ENCODE results near the gene RMDN2.
A peak's percentile ranks its signal among the peaks of the same experiment; 100 is the strongest.

Gene RMDN2

GRCh38 chr2:37925063-37925897 is at the start of gene RMDN2:
Gene RMDN2, plus strand, starts transcription at chr2:37925287. Its CDS starts 3,991 bp downstream, at chr2:37929278.
- in situ Hi-C loops (cut with HindIII; ENCODE audit: low pct_unique_long_range_greater_than_20kb, low sequenced_read_pairs): no loop called here
- DNase-seq (ENCODE audit: low read depth in 1 of 2, low spot score in 1 of 2): peak; percentile 55 to 92

GRCh38 chr2:37875403-37875906 is 49.6 kb upstream of the RMDN2 start:
- no peak for DNase-seq (ENCODE audit: low read depth in 1 of 2, low spot score in 1 of 2)
- in situ Hi-C loops (cut with HindIII; ENCODE audit: low pct_unique_long_range_greater_than_20kb, low sequenced_read_pairs): no loop called here
- no peak for TF ChIP-seq JUND (IDR thresholded peaks at IDR 0.05; ENCODE audit: low read depth)

More at GRCh38 chr2:37925063-37925897, at the start of gene RMDN2:
- TF ChIP-seq JUND (IDR thresholded peaks at IDR 0.05; ENCODE audit: low read depth): no peak

GRCh38 chr2:37876227-37876626 is 48.9 kb upstream of the RMDN2 start:
- no peak for DNase-seq (ENCODE audit: low read depth in 1 of 2, low spot score in 1 of 2)
- in situ Hi-C loops (cut with HindIII; ENCODE audit: low pct_unique_long_range_greater_than_20kb, low sequenced_read_pairs): no loop called here
- no peak for TF ChIP-seq JUND (IDR thresholded peaks at IDR 0.05; ENCODE audit: low read depth)

- in situ Hi-C loops (cut with HindIII; ENCODE audit: low pct_unique_long_range_greater_than_20kb, low sequenced_read_pairs): no loop called here
- DNase-seq (ENCODE audit: low read depth in 1 of 2, low spot score in 1 of 2): peak; percentile 7 to 63
- no peak for TF ChIP-seq JUND (IDR thresholded peaks at IDR 0.05; ENCODE audit: low read depth)
These were observed 47.4 kb upstream of the RMDN2 start for GRCh38 chr2:37877457-37878315.

GRCh38 chr2:37878536-37878935 is 46.6 kb upstream of the RMDN2 start:
- TF ChIP-seq JUND (IDR thresholded peaks at IDR 0.05; ENCODE audit: low read depth): no peak
- in situ Hi-C loops (cut with HindIII; ENCODE audit: low pct_unique_long_range_greater_than_20kb, low sequenced_read_pairs): no loop called here
- DNase-seq (ENCODE audit: low read depth in 1 of 2, low spot score in 1 of 2): no peak

- no peak for TF ChIP-seq JUND (IDR thresholded peaks at IDR 0.05; ENCODE audit: low read depth)
- peak in 1 of 2 experiments; percentile 5 for DNase-seq (ENCODE audit: low read depth in 1 of 2, low spot score in 1 of 2)
- in situ Hi-C loops (cut with HindIII; ENCODE audit: low pct_unique_long_range_greater_than_20kb, low sequenced_read_pairs): no loop called here
These were observed 44.5 kb upstream of the RMDN2 start for GRCh38 chr2:37880551-37880950.

- DNase-seq (ENCODE audit: low read depth in 1 of 2, low spot score in 1 of 2): no peak
- TF ChIP-seq JUND (IDR thresholded peaks at IDR 0.05; ENCODE audit: low read depth): no peak
- in situ Hi-C loops (cut with HindIII; ENCODE audit: low pct_unique_long_range_greater_than_20kb, low sequenced_read_pairs): no loop called here
These were observed 43.7 kb upstream of the RMDN2 start for GRCh38 chr2:37881397-37881796.

GRCh38 chr2:37882036-37882435 is 43.1 kb upstream of the RMDN2 start:
- no peak for TF ChIP-seq JUND (IDR thresholded peaks at IDR 0.05; ENCODE audit: low read depth)
- no peak for DNase-seq (ENCODE audit: low read depth in 1 of 2, low spot score in 1 of 2)
- in situ Hi-C loops (cut with HindIII; ENCODE audit: low pct_unique_long_range_greater_than_20kb, low sequenced_read_pairs): no loop called here

- TF ChIP-seq JUND (IDR thresholded peaks at IDR 0.05; ENCODE audit: low read depth): no peak
- in situ Hi-C loops (cut with HindIII; ENCODE audit: low pct_unique_long_range_greater_than_20kb, low sequenced_read_pairs): no loop called here
- no peak for DNase-seq (ENCODE audit: low read depth in 1 of 2, low spot score in 1 of 2)
These were observed 41.6 kb upstream of the RMDN2 start for GRCh38 chr2:37883518-37883917.

- no peak for TF ChIP-seq JUND (IDR thresholded peaks at IDR 0.05; ENCODE audit: low read depth)
These were observed 39.6 kb upstream of the RMDN2 start for GRCh38 chr2:37885329-37885993.

GRCh38 chr2:37886745-37887144 is 38.3 kb upstream of the RMDN2 start:
- no peak for TF ChIP-seq JUND (IDR thresholded peaks at IDR 0.05; ENCODE audit: low read depth)
- in situ Hi-C loops (cut with HindIII; ENCODE audit: low pct_unique_long_range_greater_than_20kb, low sequenced_read_pairs): no loop called here
- DNase-seq (ENCODE audit: low read depth in 1 of 2, low spot score in 1 of 2): no peak

More at GRCh38 chr2:37885329-37885993, 39.6 kb upstream of the RMDN2 start:
- no peak for DNase-seq (ENCODE audit: low read depth in 1 of 2, low spot score in 1 of 2)
- in situ Hi-C loops (cut with HindIII; ENCODE audit: low pct_unique_long_range_greater_than_20kb, low sequenced_read_pairs): no loop called here

- in situ Hi-C loops (cut with HindIII; ENCODE audit: low pct_unique_long_range_greater_than_20kb, low sequenced_read_pairs): no loop called here
- no peak for DNase-seq (ENCODE audit: low read depth in 1 of 2, low spot score in 1 of 2)
- no peak for TF ChIP-seq JUND (IDR thresholded peaks at IDR 0.05; ENCODE audit: low read depth)
These were observed 37.8 kb upstream of the RMDN2 start for GRCh38 chr2:37887286-37887685.

Measured in T47D (cell line).